DMS53 treated with DMSO at 0.1 percent for 48 hours (cell line): Measurements from ENCODE around the gene EFCAB9.
"Not testable (repeated sequence)": the region's sequence is repeated elsewhere in the genome, so short reads cannot be mapped to it uniquely, and the experiment has no call there.

Experiments used
- DNase-seq: peaks from one replicate; lab custom pipeline; 2025; ENCODE audit not compliant: unreplicated experiment; lab: John Stamatoyannopoulos, UW

The EFCAB9 gene

DNA sequence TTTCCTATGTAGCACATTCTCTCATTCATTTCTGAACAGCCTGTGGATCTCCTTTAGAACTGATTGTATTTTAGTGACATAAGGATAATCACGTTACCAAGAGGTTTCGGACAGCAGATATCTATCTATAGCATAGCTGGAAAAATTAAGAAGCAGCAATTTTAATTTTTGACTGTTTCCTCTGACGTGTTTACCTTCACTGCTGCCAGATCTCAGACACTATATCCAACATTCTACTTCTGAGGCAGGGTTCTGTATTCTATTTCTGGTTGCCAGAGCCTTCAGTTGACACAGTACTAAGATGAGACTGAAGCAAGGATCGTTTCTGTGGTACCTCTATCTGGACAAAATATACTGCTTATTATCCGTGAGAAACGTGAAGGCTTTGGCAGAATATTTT is at the start of gene EFCAB9:
TSS of gene EFCAB9 (plus strand) at position 301 of the 400 bp plus-strand sequence. CDS start at position 302, 1 bp downstream.
- DNase-seq, result no peak

- DNase-seq, result no peak
Observed at GRCh38 chr5:172144291-172144815, 49.6 kb upstream of the EFCAB9 start.

DNA sequence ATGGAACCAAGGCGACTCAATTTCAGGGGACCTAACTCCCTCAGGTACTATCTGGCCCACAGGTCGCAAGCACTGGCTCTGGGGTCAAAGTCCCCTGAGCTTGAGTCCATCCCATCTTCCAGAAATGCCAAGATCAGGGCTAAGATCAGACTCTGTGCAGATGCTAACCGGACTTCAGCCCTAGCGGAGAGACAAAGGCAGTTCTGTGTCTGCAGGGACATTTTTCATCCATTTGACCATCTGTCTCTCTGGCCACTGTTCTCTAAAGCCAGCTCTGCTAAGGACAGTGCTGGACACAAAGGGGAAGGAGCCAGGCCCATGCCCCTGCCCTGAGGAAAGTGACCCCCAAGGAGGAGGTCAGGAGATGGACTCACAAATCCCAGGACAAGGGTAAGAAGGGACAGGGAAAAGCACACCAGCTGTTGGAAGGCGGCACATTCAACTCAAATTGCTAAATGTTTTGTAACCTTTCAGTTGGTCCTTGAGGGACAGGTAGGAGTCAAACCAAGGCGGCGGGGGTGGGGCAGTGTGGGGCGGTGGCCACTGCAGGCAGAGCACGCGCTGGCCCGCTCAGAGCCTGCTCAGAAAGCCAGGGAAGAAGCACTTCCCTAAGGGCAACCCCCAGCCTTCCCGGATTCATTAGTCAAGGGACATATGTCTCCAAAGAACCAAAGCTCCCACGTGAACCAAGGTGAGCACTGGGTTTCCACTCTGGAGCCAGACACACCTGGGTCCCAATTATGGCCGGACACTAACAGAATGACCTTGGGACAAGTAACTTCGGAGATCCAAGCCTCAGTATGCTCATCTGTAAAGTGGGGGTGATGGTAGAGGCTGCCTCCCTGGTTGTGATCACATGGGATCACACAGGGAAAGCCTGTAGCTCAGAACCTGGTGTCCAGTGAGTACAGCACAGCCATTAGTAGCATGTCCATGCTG is 48.8 kb upstream of the EFCAB9 start:
- DNase-seq, result no peak

GRCh38 chr5:172145870-172146747 is 47.9 kb upstream of the EFCAB9 start:
- DNase-seq, result no peak

DNA sequence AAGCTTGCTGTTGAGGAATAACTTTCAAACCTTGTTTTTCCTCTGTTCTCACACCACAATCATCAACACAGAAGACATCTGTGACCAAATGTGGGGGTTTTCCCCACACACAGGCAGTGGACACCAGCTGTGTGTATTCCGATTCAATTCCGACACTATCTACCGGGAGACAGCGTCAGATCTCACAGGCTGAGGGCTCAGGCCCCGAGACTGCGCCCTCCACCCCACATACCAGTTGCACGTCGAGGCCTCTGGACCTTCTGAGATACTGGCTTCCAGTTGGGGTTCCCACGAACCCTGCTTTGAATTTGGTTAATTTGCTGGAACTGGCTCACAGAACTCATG is 47.3 kb upstream of the EFCAB9 start:
- DNase-seq, result no peak

GRCh38 chr5:172147857-172148256 is 46.1 kb upstream of the EFCAB9 start:
- no peak for DNase-seq

- DNase-seq, result no peak
Observed at GRCh38 chr5:172148381-172148780, 45.6 kb upstream of the EFCAB9 start.

DNA sequence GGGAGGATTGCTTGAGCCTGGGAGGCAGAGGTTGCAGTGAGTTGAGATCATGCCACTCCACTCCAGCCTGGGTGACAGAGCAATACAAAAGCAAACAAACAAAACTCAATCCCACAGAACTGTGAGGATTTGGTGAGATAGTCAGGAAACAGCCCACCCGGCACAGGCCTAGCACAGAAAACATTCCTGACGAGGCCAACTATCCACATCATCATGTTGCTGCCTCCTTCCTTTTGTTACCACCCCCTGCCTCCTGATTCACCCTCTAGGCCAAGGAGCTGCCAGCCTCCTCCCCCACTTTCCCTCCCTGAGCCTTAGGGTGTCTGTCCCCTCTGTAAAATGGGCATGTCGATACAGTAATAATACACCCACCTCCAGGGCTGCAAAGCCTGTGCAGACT is 44.9 kb upstream of the EFCAB9 start:
- DNase-seq, result no peak

DNA sequence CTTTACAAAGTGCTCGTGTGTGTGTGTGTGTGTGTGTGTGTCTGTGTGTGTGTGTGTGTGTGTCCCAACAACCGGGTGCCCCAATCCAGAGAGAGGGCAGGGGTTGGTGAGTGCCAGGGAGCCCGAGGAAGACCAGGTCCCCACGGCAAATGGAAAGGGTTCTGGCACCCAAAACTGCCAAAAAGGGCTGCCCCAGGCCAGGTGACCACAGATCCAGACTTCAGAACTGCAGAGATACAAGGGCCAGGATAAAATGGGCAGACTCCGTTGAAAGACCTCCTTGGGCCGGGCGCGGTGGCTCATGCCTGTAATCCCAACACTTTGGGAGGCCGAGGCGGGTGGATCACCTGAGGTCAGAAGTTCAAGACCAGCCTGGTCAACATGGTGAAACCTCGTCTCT is 44.5 kb upstream of the EFCAB9 start:
- DNase-seq, result not testable (repeated sequence)

DNA sequence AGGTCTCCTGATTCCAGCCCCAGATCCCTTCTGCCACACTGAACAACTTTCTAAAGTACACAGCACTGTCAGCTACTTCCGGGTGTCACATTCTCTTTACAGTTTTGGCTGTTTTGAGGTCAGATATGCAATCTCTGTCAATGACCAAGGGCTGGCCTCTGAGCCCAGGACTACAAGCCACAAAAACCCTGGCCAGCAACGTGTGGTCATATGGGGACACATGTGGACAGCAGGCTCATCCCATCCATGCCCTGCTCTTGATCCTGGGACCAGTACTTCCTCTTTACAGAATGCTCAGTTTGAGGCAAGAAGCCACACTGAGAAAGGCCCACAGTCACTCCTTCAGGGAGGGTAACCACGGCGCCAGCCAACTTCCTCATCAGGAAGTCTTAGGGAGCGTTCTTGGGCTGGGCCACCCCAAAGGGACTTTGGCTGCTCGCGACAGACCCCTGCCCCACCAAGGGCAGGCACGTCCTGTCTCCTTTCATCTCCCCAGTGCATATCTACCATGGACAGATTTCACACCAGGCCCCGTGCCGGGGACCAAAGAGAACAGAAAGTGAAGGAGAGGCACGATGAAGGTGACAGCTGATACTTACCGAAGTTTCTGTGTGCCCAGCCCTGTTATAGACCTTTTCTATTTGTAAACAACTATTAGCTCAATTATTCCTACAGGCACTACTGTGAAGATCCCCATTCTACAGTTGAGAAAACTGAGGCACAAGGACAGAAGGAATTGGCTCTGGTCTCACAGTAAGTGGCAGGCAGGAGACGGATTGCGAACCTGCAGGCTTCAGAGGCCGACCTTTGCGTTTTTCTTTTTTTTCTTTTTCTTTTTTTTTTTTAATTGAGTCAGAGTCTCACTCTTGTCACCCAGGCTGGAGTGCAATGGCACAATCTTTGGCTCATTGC is 43.2 kb upstream of the EFCAB9 start:
- DNase-seq, result no peak

DNA sequence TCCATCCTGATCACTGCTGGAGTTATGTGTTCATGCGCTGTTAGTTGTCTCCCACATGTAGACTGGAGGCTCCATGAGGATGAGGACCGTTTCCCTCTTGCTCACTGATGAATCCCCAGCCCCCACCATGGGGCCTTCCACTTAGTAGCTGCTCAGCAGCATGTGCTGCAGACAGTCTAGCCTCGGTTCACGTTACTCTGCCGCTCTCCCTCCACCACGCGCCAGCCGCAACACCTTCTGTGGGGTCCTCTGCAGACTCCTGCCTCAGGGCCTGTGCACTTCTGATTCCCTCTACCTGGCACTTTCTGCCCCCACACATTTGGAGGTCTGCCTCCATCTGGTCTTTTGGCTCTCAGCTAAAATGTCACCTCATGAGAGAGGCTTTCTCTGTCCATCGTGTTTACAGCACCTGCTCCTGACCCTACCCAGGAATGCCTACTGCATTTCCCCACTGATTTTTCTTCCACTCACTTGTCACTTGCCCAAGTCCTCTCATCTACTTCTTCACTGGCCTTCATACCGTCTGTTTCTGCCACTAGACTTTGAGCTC is 42.2 kb upstream of the EFCAB9 start:
- no peak for DNase-seq

GRCh38 chr5:172153695-172154094 is 40.3 kb upstream of the EFCAB9 start:
- DNase-seq, result no peak

DNA sequence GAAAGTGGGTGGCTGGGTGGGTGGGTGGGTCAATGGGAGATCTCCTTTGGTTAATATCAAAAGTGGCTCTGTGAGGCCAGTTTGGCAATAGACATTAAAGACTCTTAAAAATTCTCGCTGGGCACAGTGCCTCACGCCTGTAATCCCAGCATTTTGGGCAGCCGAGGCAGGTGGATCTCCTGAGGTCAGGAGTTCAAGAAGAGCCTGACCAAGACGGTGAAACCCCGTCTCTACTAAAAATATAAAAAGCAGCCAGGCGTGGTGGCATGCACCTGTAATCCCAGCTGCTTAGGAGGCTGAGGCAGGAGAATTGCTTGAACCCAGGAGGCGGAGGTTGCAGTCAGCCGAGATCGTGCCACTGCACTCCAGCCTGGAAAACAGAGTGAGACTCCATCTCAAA is 38.9 kb upstream of the EFCAB9 start:
- not testable (repeated sequence) for DNase-seq

- DNase-seq, result peak; percentile 36
Observed at GRCh38 chr5:172156541-172156994, 37.4 kb upstream of the EFCAB9 start.

DNA sequence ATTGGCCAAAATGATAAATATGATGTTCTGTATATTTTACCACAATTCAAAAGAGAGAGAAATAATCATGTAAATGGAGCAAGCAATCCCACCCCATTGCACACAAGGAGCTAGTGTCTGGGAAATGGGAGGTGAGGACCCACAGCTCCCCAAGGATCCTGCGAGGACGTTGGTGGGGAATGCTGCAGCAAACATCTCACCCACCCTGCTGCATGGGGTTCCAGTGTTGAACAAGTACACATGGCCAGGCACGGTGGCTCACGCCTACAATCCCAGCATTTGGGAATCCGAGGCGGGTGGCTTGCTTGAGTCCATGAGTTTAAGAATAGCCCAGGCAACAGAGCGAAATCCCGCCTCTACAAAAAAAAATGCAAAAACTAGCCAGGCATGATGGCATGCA is 35.0 kb upstream of the EFCAB9 start:
- no peak for DNase-seq

GRCh38 chr5:172160506-172160905 is 33.5 kb upstream of the EFCAB9 start:
- DNase-seq, result no peak

GRCh38 chr5:172162323-172162986 is 31.5 kb upstream of the EFCAB9 start:
- DNase-seq, result no peak

- no peak for DNase-seq
Observed at GRCh38 chr5:172162987-172163343, 31.0 kb upstream of the EFCAB9 start.

GRCh38 chr5:172163346-172163745 is 30.6 kb upstream of the EFCAB9 start:
- no peak for DNase-seq

GRCh38 chr5:172164769-172165212 is 29.2 kb upstream of the EFCAB9 start:
- DNase-seq, result no peak
